OCI-LY3 (cell line): ENCODE measurements around the gene BRINP1.

Source experiments
- CTCF ChIP-seq: fragments of 200-600, 300-600 bp; sonication (generic); IDR thresholded peaks from 2 replicates; pipeline ENCODE4 v1.5.1; 2014; ENCODE audit warnings: antibody characterized with exemption, low read length, low read depth
- EZH2phosphoT487 ChIP-seq: fragments of 200-600 bp; shearing (Covaris generic); IDR thresholded peaks from 2 replicates; pipeline ENCODE4 v1.6.1; 2018; ENCODE audit warnings: antibody characterized with exemption, mixed run types, low read depth

GRCh38 chr9:119416793-119417192, 47.6 kb upstream of the BRINP1 start:
- TF ChIP-seq CTCF (no peak), EZH2phosphoT487 (no peak)
